Measurements from ENCODE around the gene CYP4F8.

DNA sequence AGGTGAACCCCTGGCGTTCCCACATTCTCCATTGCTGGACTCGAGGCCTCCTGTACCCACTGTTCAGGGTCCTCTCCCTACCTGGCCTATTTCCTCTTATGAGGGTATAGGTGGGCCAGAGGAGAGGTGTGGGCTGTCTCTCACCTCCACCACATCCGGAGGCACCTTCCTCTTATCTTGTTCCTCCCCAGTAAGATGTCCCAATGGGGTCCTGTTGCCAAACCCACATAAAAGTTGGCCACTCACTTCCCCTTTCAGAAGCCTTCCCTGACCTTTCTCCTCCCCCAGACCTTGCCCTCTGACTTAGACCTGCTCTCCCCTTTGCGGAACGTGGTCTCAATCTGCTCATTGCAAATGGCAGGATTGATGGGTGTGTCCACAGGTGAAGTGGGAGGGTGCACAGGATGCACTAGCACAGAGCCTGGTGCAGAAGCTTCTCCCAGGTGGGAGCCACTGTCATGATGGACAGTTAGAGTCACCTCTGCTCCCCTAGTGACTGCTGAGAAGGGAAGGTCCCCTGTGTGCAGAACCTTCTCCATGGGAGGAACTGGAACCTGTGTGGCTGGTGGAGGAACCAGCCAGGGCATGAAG, 27.0 kb downstream of the CYP4F8 start:
- no peak for TF ChIP-seq EZH2 (IDR thresholded peaks at IDR 0.05)
- TF ChIP-seq, protein P1, sequence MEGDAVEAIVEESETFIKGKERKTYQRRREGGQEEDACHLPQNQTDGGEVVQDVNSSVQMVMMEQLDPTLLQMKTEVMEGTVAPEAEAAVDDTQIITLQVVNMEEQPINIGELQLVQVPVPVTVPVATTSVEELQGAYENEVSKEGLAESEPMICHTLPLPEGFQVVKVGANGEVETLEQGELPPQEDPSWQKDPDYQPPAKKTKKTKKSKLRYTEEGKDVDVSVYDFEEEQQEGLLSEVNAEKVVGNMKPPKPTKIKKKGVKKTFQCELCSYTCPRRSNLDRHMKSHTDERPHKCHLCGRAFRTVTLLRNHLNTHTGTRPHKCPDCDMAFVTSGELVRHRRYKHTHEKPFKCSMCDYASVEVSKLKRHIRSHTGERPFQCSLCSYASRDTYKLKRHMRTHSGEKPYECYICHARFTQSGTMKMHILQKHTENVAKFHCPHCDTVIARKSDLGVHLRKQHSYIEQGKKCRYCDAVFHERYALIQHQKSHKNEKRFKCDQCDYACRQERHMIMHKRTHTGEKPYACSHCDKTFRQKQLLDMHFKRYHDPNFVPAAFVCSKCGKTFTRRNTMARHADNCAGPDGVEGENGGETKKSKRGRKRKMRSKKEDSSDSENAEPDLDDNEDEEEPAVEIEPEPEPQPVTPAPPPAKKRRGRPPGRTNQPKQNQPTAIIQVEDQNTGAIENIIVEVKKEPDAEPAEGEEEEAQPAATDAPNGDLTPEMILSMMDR (IDR thresholded peaks at IDR 0.05): no peak
- TF ChIP-seq EZH2phosphoT487 (IDR thresholded peaks at IDR 0.05): no peak

All from neural progenitor cell (in vitro differentiated cells).